Astrocyte (in vitro differentiated cells and primary cell): ENCODE measurements around the gene DTWD2. TPM values are rescaled to one million over a fixed set of nuclear protein-coding genes. Genes with fewer than 3 reads are reported as not detected.
"Not testable (repeated sequence)": the region's sequence is repeated elsewhere in the genome, so short reads cannot be mapped to it uniquely, and the experiment has no call there.

Experiments
- DNase-seq: peaks from one replicate; pipeline ENCODE4 v3.0.0-alpha.2; 2010; ENCODE audit warnings: low read depth
- FAIRE-seq: peaks from 2 replicates; lab custom pipeline; 2011; peaks lifted over from hg19 to GRCh38; lab: Jason Lieb, UNC
- H2AFZ ChIP-seq: 2 replicates; pipeline ENCODE4 v1.6.0; 2012; ENCODE audit warnings: low read depth, low read length, inconsistent platforms
- H3K27ac ChIP-seq: 2 replicates; pipeline ENCODE4 v1.5.1; 2011; ENCODE audit warnings: low read depth, low read length, inconsistent platforms
- H3K27me3 ChIP-seq: 2 replicates; pipeline ENCODE4 v1.6.0; 2011; ENCODE audit warnings: low read length, inconsistent platforms; ENCODE audit not compliant: insufficient read depth
- H3K36me3 ChIP-seq: 2 replicates; pipeline ENCODE4 v1.5.1; 2011; ENCODE audit warnings: low read length, inconsistent platforms; ENCODE audit not compliant: insufficient read depth
- H3K4me1 ChIP-seq: 2 replicates; pipeline ENCODE4 v1.5.1; 2011; ENCODE audit warnings: low read length, inconsistent platforms; ENCODE audit not compliant: insufficient read depth
- H3K4me2 ChIP-seq: 2 replicates; pipeline ENCODE4 v1.6.0; 2012; ENCODE audit warnings: low read length, inconsistent platforms
- H3K4me3 ChIP-seq: 2 replicates; pipeline ENCODE4 v1.5.1; 2011; ENCODE audit warnings: low read depth, mild to moderate bottlenecking, low read length, inconsistent platforms; ENCODE audit not compliant: insufficient read depth
- H3K79me2 ChIP-seq: 2 replicates; pipeline ENCODE4 v1.6.0; 2012; ENCODE audit warnings: mild to moderate bottlenecking, low read length, inconsistent platforms; ENCODE audit not compliant: insufficient read depth
- H3K9ac ChIP-seq: 2 replicates; pipeline ENCODE4 v1.6.0; 2012; ENCODE audit warnings: mild to moderate bottlenecking, low read length, inconsistent platforms
- H3K9me3 ChIP-seq: 2 replicates; pipeline ENCODE4 v1.5.1; 2012; ENCODE audit warnings: low read depth, mild to moderate bottlenecking, low read length, inconsistent platforms; ENCODE audit not compliant: insufficient read depth
- H4K20me1 ChIP-seq: 2 replicates; pipeline ENCODE4 v1.6.0; 2012; ENCODE audit warnings: low read length, inconsistent platforms; ENCODE audit not compliant: insufficient read depth
- H3K27ac Mint-ChIP-seq: one replicate; pipeline ENCODE4 v1.8.0; 2021; ENCODE audit warnings: mild to moderate bottlenecking, mixed read lengths; ENCODE audit not compliant: unreplicated experiment
- H3K27me3 Mint-ChIP-seq: one replicate; pipeline ENCODE4 v1.8.0; 2021; ENCODE audit warnings: low read depth, mixed read lengths; ENCODE audit not compliant: unreplicated experiment
- H3K36me3 Mint-ChIP-seq: one replicate; pipeline ENCODE4 v1.8.0; 2021; ENCODE audit warnings: low read depth, mixed read lengths; ENCODE audit not compliant: unreplicated experiment
- H3K4me1 Mint-ChIP-seq: one replicate; pipeline ENCODE4 v1.8.0; 2021; ENCODE audit warnings: low read depth, mixed read lengths; ENCODE audit not compliant: unreplicated experiment
- H3K4me3 Mint-ChIP-seq: one replicate; pipeline ENCODE4 v1.8.0; 2021; ENCODE audit warnings: mild to moderate bottlenecking, moderate library complexity, mixed read lengths; ENCODE audit not compliant: unreplicated experiment
- H3K9me3 Mint-ChIP-seq: one replicate; pipeline ENCODE4 v1.8.0; 2021; ENCODE audit warnings: mild to moderate bottlenecking, mixed read lengths; ENCODE audit not compliant: unreplicated experiment
- EZH2 ChIP-seq: IDR thresholded peaks from 2 replicates; pipeline ENCODE4 v1.6.1; 2012; ENCODE audit warnings: mild to moderate bottlenecking, low read length, inconsistent platforms; ENCODE audit not compliant: insufficient read depth
- total RNA-seq: library from RNA; stranded (reverse); gene quantifications from 2 replicates; pipeline ENCODE4 v1.2.1, GENCODE V29; 2021
- TF ChIP-seq, protein P1 (sequence below): IDR thresholded peaks from 2 replicates; pipeline ENCODE4 v1.5.1; 2011; ENCODE audit warnings: low read depth, mild to moderate bottlenecking, inconsistent platforms, low read length, moderate library complexity; ENCODE audit not compliant: insufficient read depth

Gene DTWD2
- total RNA-seq, 1 donor from 2014 or later: 4.9 TPM

DNA sequence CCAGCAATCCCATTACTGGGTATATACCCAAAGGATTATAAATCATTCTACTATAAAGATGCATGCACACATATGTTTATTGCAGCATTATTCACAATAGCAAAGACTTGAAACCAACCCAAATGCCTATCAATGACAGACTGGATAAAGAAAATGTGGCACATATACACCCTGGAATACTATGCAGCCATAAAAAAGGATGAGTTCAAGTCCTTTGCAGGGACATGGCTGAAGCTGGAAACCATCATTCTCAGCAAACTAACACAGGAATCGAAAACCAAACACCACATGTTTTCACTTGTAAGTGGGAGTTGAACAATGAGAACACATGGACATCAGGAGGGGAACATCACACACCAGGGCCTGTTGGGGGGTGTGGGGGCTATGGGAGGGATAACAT, 138.8 kb downstream of the DTWD2 start:
- H3K79me2 ChIP-seq, H3K4me2 ChIP-seq, H3K36me3 Mint-ChIP-seq, H3K4me1 Mint-ChIP-seq, H3K36me3 ChIP-seq, H3K27me3 Mint-ChIP-seq, H3K9me3 ChIP-seq, H3K27me3 ChIP-seq, H3K9ac ChIP-seq, FAIRE-seq, H3K4me3 ChIP-seq, H4K20me1 ChIP-seq, DNase-seq, H2AFZ ChIP-seq, H3K9me3 Mint-ChIP-seq, H3K4me1 ChIP-seq, H3K27ac Mint-ChIP-seq, H3K4me3 Mint-ChIP-seq, H3K27ac ChIP-seq: not testable (repeated sequence)

DNA sequence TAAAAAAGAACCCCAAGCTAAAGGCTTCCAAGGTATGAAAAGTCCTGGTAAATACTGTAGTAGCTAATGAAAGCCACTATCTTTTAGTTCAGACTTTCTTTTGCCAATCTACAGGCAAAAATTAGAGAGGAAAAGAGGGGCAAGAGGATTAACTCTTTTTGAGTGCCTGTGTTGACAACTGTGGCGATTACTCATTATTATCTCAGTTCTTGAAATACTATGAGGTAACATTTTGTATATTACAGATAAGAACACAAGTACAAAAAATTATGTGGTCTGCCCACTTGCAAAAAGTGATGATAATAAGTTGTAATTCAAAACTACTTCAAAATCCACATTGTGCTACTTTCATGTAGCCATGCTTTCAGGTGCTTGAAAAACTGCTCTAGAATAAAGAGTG, 144.0 kb downstream of the DTWD2 start:
- Histone ChIP-seq H3K4me1 (no peaks in the 10 kb centered on the region), H4K20me1 (no peaks in the 10 kb centered on the region), H3K79me2 (no peaks in the 10 kb centered on the region), H3K4me3 (no peak overlapping the region), H3K9ac (no peak overlapping the region), H3K4me2 (no peak overlapping the region), H3K36me3 (no peaks in the 10 kb centered on the region), H3K27ac (no peak overlapping the region), H2AFZ (no peak overlapping the region), H3K27me3 (no peaks in the 10 kb centered on the region), H3K9me3 (no peaks in the 10 kb centered on the region)
- H3K27me3 Mint-ChIP-seq: no peaks in the 10 kb centered on the region
- H3K36me3 Mint-ChIP-seq: no peaks in the 10 kb centered on the region
- FAIRE-seq (no peak), DNase-seq (no peak)
- TF ChIP-seq EZH2: no peak
- TF ChIP-seq, protein P1, sequence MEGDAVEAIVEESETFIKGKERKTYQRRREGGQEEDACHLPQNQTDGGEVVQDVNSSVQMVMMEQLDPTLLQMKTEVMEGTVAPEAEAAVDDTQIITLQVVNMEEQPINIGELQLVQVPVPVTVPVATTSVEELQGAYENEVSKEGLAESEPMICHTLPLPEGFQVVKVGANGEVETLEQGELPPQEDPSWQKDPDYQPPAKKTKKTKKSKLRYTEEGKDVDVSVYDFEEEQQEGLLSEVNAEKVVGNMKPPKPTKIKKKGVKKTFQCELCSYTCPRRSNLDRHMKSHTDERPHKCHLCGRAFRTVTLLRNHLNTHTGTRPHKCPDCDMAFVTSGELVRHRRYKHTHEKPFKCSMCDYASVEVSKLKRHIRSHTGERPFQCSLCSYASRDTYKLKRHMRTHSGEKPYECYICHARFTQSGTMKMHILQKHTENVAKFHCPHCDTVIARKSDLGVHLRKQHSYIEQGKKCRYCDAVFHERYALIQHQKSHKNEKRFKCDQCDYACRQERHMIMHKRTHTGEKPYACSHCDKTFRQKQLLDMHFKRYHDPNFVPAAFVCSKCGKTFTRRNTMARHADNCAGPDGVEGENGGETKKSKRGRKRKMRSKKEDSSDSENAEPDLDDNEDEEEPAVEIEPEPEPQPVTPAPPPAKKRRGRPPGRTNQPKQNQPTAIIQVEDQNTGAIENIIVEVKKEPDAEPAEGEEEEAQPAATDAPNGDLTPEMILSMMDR: no peak
- H3K27ac Mint-ChIP-seq: no peak overlapping the region
- no peaks in the 10 kb centered on the region for H3K9me3 Mint-ChIP-seq
- no peak overlapping the region for H3K4me3 Mint-ChIP-seq
- no peaks in the 10 kb centered on the region for H3K4me1 Mint-ChIP-seq

DNA sequence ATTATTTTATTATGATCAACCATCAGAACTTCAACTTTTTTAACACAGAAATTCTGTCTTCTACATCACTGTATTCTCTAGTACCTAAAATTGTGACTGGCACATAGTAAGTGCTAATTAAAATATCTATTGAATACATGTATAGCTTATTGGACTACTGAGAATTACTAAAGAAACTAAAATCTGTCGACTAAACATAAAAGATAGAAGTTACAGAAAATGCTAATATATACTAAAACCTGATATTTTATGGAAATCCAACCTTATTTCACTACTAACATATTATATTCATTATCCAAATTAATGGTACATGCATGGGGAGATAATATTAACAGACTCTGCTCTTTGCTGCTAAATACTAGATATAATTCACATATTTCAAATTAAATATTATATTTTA, 153.6 kb downstream of the DTWD2 start:
- no peaks in the 10 kb centered on the region for H3K4me1 ChIP-seq
- H3K79me2 ChIP-seq: no peaks in the 10 kb centered on the region
- H3K9me3 Mint-ChIP-seq: no peaks in the 10 kb centered on the region
- no peak overlapping the region for H3K4me3 ChIP-seq
- no peak overlapping the region for H2AFZ ChIP-seq
- no peaks in the 10 kb centered on the region for H3K27me3 ChIP-seq
- H3K4me2 ChIP-seq: no peak overlapping the region
- FAIRE-seq: no peak
- H3K27me3 Mint-ChIP-seq: no peaks in the 10 kb centered on the region
- DNase-seq: no peak
- no peak overlapping the region for H3K27ac Mint-ChIP-seq
- no peaks in the 10 kb centered on the region for H3K9me3 ChIP-seq
- no peaks in the 10 kb centered on the region for H4K20me1 ChIP-seq
- no peaks in the 10 kb centered on the region for H3K4me1 Mint-ChIP-seq
- H3K36me3 Mint-ChIP-seq: no peaks in the 10 kb centered on the region
- no peak overlapping the region for H3K9ac ChIP-seq
- no peak overlapping the region for H3K4me3 Mint-ChIP-seq
- H3K27ac ChIP-seq: no peak overlapping the region
- no peaks in the 10 kb centered on the region for H3K36me3 ChIP-seq
- TF ChIP-seq EZH2: no peak
- TF ChIP-seq, protein P1: no peak
